Dermis blood vessel endothelial cell (primary cell): ENCODE data around the gene KIAA1549. TPM values are rescaled to one million over a fixed set of nuclear protein-coding genes. Genes with fewer than 3 reads are reported as not detected.
"Not testable (repeated sequence)": the region's sequence is repeated elsewhere in the genome, so short reads cannot be mapped to it uniquely, and the experiment has no call there.

Source experiments
- DNase-seq: peaks from one replicate; pipeline ENCODE4 v3.0.0; 2010
- total RNA-seq: library from RNA; depleted of rRNA; stranded (reverse); fragments of >200 nt; gene quantifications from 2 replicates; pipeline ENCODE4 v1.2.3, GENCODE V29; 2014

KIAA1549 gene
- total RNA-seq: 2.6 and 3.3 TPM in 2 replicates

GRCh38 chr7:138981332-138982203 lies at the start of gene KIAA1549:
KIAA1549 (minus strand) TSS chr7:138981389; CDS start chr7:138981269, 120 bp downstream.
- DNase-seq: peak; percentile 83

- no peak for DNase-seq
Observed at GRCh38 chr7:139029353-139029752, 48.2 kb upstream of the KIAA1549 start.

- no peak for DNase-seq
Observed at GRCh38 chr7:139026551-139026950, 45.4 kb upstream of the KIAA1549 start.

GRCh38 chr7:139025861-139026260 lies 44.7 kb upstream of the KIAA1549 start:
- DNase-seq: not testable (repeated sequence)

- no peak for DNase-seq
Observed at GRCh38 chr7:139023076-139023475, 41.9 kb upstream of the KIAA1549 start.

GRCh38 chr7:139022286-139022685 lies 41.1 kb upstream of the KIAA1549 start:
- DNase-seq: no peak

- DNase-seq: no peak
Observed at GRCh38 chr7:139018910-139019309, 37.7 kb upstream of the KIAA1549 start.

GRCh38 chr7:139016931-139017511 lies 35.8 kb upstream of the KIAA1549 start:
- peak; percentile 84 for DNase-seq

GRCh38 chr7:139011373-139011772 lies 30.2 kb upstream of the KIAA1549 start:
- DNase-seq: no peak

- DNase-seq: no peak
Observed at GRCh38 chr7:139004321-139005090, 23.3 kb upstream of the KIAA1549 start.

- DNase-seq: no peak
Observed at GRCh38 chr7:138999414-138999813, 18.2 kb upstream of the KIAA1549 start.

GRCh38 chr7:138992052-138992531 lies 10.9 kb upstream of the KIAA1549 start:
- DNase-seq: no peak

- no peak for DNase-seq
Observed at GRCh38 chr7:138987686-138988085, 6.5 kb upstream of the KIAA1549 start.

- DNase-seq: peak; percentile 17
Observed at GRCh38 chr7:138982204-138982623, 1.0 kb upstream of the KIAA1549 start.

- DNase-seq: peak; percentile 39
Observed at GRCh38 chr7:138980563-138981291, 462 bp downstream of the KIAA1549 start.

- peak; percentile 24 for DNase-seq
Observed at GRCh38 chr7:138979988-138980562, 1.1 kb downstream of the KIAA1549 start.

GRCh38 chr7:138979226-138979979 lies 1.8 kb downstream of the KIAA1549 start:
- peak; percentile 44 for DNase-seq

- DNase-seq: no peak
Observed at GRCh38 chr7:138978541-138979184, 2.5 kb downstream of the KIAA1549 start.

GRCh38 chr7:138976161-138976560 lies 5.0 kb downstream of the KIAA1549 start:
- not testable (repeated sequence) for DNase-seq

- DNase-seq: peak; percentile 13
Observed at GRCh38 chr7:138975343-138976104, 5.7 kb downstream of the KIAA1549 start.
